HG03460 (cell line): ENCODE measurements around the gene VPS13D.
A peak's percentile ranks its signal among the peaks of the same experiment; 100 is the strongest.
"Not testable (repeated sequence)": the region's sequence is repeated elsewhere in the genome, so short reads cannot be mapped to it uniquely, and the experiment has no call there.

Source experiments
- ATAC-seq: cut with Tn5 transposase; IDR thresholded peaks from one replicate; pipeline ENCODE4 v1.9.1; 2021; ENCODE audit not compliant: unreplicated experiment

VPS13D gene

DNA sequence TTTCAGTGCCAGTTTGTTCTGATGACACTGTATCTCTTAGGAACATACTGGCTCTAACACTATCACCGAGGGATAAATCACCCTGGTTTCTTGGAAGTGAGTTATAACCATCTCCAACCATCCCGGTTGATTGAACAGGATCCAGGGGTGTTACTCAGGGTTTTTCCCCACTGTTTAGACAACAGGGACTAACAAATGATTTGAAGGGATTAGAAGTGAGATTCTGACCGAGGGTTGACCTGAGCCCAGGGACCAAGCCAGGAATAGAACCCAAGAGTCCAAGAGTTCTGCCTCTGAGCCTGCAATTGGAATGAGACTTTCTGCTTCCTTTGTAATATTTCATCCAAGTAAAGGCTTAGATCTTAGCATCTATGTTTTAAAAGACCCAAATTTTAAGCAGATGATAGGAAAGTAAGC, 234.2 kb downstream of the VPS13D start:
- ATAC-seq: no peak

GRCh38 chr1:12464598-12465056, 234.8 kb downstream of the VPS13D start:
- ATAC-seq: no peak

- ATAC-seq: no peak
Observed at GRCh38 chr1:12465126-12465525, 235.3 kb downstream of the VPS13D start.

DNA sequence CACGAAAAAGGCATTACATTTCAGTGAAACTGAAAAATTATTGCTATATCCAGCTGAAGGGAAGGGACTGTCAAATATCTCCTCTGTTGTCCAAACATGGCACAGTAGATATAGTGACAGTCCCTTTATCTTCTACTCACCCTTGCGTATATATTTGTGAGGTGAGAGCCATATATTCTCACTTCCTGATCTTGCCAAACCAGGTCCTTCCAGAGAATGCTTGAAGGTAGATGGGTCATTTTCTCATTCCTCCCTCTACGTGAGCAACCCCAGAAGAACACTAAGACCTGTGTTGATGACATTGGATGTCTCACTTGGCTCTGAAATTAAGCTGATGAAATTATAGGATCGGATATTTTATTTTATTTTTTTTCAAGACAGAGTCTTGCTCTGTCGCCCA, 237.0 kb downstream of the VPS13D start:
- no peak for ATAC-seq

DNA sequence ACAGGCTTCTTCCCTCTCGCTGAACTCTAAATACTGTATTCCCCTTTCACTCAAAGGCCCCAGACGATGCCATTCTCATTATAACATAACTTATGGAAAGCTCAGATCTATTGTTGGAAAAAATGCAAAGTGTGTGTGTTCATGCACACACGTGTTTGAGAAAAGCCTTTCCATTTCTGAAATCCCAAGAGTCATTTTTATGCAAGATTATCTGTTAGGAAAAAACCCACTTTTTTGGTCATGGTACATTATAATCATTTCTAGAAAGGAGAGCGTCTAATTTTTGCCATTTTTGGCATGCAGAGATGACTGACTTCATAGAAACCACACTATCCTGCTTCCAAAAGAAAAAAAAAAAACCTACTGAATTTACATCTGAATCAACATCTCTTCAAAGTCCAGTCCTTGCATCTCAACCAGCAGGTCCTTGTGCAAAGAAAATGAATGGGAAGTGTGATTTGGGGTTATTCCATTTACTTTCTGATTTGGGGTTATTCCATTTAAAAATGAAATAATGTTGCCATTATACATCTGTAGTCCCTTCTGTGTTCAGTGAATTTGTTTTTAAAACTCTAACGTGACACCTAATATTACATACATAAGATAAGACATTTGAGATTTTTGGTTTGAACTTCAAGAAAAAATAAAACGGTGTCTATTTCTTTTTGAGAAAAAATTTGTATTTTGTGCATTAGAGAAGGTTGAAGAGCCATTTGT, 237.9 kb downstream of the VPS13D start:
- no peak for ATAC-seq

DNA sequence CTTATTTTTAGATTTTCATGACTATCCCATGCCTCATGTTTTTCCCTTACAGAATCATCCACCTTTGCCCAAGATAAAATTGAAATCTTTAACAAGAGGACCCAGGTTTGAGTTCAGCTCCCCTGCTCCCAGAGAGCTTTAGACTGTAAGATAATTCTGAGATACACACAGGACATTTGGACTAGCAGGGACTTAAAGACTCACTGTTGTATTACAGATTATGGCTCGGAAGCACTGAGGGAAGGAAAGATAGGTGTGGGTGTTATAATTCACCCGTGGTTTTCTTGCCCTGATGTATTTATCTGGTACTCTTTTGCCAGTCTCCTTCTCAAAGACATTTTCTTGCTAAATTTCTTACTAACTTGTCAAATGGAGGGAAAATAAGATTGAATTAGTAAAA, 238.5 kb downstream of the VPS13D start:
- ATAC-seq: no peak

DNA sequence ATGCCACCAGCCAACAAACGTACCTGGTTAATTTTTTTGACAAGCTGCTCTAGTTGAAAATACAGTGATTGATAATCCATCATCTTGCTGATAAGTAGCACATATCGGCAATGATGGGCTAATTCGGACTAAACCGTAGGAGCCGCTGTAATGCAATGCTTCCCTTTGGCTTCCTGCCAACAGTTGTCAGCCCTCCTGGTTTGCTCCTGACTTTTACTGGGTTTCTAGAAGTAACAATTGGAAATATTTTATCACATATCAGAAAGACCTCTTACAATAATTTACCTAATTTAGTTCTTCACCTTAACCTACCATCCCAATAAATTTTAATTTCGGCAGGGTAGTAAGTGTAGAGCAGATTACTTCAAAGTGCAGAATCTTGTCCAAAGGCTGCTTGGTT, 239.7 kb downstream of the VPS13D start:
- no peak for ATAC-seq

DNA sequence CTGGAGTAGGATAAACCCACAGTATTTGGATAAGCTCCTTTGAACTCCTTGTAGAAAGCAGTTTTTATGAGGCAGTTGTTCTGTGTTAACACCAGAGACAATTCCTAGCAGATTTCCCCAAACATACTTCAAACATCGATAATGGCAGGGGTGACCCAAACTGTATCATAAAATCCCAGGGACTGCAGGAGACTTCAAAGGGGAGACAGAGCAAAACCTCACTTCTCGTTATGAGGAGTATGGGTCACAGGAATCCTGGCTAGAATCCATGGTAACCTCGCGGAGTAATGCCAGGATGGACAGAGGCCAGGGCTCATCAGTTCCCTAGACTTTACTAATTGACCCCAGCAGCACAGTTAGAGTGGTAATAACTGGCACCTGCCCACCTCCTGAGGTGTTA, 240.2 kb downstream of the VPS13D start:
- ATAC-seq: no peak

DNA sequence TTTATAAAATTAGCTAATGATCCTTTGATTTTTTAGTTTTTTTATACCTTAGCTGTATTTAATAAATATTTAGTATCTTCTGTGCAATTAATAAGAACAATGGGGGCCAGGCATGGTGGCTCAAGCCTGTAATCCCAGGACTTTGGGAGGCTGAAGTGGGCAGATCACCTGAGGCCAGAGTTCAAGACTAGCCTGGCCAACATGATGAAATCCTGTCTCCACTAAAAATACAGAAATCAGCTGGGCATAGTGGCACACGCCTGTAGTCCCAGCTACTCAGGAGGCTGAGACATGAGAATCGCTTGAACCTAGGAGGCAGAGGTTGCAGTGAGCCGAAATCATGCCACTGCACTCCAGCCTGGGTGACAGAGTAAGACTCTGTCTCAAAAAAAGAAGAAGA, 241.1 kb downstream of the VPS13D start:
- ATAC-seq: not testable (repeated sequence)

- ATAC-seq: no peak
Observed at GRCh38 chr1:12472156-12472797, 242.4 kb downstream of the VPS13D start.

DNA sequence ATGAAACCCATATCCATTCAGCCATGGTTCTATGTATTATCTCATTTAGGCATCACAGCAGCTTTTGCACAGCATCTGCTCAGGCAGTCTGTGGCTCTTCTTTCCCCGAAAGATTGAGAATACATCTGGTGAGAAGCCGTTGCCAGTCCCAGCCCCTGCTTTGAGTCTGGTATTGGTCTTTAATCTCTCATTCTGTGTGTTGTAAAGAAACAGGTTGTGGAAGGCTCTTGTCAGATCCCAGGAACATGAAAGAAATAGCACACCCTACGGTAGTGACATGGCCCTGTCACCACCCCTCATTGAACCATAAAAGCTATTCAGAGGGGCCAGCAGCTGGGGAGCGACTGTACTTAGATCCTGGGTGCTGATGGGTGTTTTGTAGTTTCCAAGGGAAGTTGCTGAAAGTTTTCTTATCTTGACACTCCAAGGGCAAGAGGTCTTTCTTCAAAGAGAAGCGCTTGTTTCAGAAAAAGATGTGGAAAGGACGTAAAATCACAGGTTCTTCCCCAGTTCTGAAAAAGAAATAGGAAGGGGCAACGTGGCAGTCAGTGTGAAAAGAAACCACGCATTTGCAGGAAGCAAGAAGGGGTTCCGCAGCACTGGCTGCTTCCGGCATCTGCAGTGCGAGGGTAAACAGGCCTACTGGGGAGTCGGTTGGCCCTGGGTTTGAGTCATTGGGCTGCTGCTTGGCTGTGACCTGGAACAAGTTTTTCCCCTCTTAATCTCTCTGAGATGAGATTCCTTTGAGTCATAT, 243.1 kb downstream of the VPS13D start:
- ATAC-seq: peak; percentile 61

- no peak for ATAC-seq
Observed at GRCh38 chr1:12473596-12474362, 243.9 kb downstream of the VPS13D start.

DNA sequence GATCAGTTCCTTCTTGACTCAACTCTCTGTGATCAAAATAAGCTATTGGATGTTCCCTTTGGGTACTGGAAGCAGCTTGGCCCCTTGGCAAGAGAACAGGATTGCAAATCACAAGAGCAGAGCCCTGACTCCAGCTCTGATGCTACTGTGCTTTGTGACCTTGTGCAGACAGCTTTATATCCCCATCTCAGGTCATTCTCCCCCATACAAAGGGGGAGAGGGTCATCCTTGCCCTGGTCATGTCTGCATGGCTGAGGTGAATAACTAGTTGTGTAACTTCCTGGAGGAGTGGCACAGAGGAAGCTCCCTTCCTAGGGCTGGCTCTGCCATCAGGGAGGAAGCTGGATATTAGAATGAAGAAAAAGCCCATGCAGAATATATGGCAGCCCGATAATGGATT, 245.3 kb downstream of the VPS13D start:
- ATAC-seq: no peak

DNA sequence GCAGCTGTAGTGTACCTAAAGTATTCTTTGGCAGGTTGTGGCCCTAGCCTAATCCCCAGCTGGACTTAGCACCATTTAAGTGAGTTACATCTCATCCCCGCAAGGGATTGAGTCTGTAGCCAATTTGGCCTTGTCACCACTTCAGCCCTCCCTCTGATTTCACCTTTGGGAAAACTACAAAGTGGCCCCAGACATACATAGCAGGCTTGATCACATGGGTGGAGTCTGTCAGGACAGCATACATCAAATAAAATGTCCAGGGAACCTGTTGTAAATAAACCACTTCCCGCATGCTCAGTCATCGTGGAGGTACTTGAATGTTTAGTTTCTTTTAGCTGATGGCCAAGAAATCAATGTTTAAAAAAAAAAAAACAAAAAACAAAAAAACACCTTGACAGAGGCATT, 245.7 kb downstream of the VPS13D start:
- no peak for ATAC-seq

DNA sequence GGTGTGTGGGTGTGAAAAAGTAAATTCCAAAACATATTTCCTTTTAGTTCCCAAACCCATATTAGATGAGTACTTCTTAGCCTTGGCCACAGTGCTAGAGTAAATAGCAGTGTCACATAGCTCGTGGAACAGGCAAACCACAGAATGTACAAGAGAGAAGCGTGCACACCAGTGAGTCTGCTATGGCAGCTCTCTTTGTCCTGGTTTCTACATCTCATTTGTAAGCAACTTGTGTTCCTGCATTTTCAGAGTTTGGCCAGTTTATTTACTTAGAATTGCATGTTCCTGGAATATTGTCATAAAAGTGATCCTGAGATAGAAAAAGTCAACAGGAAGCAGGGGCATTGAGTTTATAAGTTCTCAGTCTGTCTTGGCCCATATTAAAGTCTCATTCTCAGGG, 246.1 kb downstream of the VPS13D start:
- ATAC-seq: no peak

DNA sequence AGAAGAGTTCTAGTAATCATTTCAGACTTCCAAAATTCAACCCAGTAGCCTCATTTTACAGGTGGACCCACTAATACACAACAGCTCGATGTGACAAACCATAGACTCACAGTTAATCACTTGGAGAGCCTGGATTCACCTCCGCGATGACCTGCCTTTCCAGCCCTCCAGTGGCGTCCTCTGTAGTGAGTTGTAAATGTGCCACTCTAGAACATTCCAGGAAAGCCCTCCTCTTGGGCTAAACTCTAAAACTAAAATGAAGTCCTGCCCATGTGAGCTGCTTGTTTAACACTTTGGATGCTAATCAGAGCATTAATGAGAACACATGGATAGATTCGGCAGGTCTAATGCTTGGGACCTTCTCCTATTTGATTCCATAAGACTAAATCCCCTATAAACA, 247.5 kb downstream of the VPS13D start:
- ATAC-seq: no peak

- no peak for ATAC-seq
Observed at GRCh38 chr1:12477936-12478611, 248.2 kb downstream of the VPS13D start.

GRCh38 chr1:12478612-12478985, 248.8 kb downstream of the VPS13D start:
- no peak for ATAC-seq

DNA sequence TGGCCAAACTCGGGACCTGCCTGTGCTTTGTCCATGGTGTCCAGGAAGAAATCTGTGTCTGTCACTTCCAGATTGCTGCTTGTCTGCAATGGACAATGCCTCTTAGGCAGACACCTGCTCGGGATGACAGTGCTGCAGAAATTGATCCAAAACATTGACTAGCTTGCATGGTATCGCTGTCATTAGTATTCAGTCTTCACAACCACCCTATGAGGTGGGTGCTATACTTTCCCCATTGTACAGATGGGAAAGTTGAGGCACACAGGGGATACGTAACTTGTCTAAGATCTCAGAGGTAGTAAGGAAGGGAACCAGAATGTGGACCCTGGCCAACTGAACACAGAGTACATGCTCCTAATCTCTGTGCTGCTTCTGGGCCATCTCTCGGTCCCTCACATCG, 249.5 kb downstream of the VPS13D start:
- no peak for ATAC-seq

GRCh38 chr1:12480041-12480440, 250.2 kb downstream of the VPS13D start:
- no peak for ATAC-seq
